Subcutaneous adipose tissue (tissue), 4 donors: Measurements from ENCODE around the gene DPEP3. TPM values are rescaled to one million over a fixed set of nuclear protein-coding genes. Genes with fewer than 3 reads are reported as not detected.

Experiments
- total RNA-seq, 4 donors: library from RNA; depleted of rRNA; stranded (reverse); fragments of >200 nt; gene quantifications; one replicate each; pipeline ENCODE4 v1.1.0, GENCODE V29; 2016
- TF ChIP-seq, protein P1 (sequence below): fragments of 450-650 bp; IDR thresholded peaks from one replicate; pipeline ENCODE4 v1.5.1; 2016; ENCODE audit warnings: low read depth, mild to moderate bottlenecking, control low read depth, antibody characterized with exemption, moderate library complexity

Gene DPEP3
- total RNA-seq, 4 donors from 2014 or later: 0.22 TPM; not detected in 3

DNA sequence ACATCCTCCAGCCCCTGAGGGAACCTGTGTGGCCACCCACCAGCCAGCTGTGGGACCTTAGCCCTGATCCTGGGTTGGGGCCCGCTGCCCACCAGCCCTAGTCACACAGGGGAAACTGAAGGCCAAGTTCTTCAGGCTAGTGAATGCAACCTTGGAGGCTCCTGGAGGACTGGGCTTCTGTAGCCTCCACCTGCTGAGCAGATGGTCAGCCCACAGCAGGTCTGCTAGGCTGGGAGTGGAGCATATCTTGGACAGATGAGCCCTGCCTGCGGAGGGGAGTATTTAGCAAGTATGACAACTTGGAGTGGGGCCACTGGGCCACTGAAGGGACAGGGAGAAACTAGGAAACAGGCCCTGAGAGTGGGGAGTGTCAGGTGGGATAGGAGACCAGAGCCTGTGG is 4.1 kb downstream of the DPEP3 start:
- TF ChIP-seq, protein P1, sequence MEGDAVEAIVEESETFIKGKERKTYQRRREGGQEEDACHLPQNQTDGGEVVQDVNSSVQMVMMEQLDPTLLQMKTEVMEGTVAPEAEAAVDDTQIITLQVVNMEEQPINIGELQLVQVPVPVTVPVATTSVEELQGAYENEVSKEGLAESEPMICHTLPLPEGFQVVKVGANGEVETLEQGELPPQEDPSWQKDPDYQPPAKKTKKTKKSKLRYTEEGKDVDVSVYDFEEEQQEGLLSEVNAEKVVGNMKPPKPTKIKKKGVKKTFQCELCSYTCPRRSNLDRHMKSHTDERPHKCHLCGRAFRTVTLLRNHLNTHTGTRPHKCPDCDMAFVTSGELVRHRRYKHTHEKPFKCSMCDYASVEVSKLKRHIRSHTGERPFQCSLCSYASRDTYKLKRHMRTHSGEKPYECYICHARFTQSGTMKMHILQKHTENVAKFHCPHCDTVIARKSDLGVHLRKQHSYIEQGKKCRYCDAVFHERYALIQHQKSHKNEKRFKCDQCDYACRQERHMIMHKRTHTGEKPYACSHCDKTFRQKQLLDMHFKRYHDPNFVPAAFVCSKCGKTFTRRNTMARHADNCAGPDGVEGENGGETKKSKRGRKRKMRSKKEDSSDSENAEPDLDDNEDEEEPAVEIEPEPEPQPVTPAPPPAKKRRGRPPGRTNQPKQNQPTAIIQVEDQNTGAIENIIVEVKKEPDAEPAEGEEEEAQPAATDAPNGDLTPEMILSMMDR: no peak

DNA sequence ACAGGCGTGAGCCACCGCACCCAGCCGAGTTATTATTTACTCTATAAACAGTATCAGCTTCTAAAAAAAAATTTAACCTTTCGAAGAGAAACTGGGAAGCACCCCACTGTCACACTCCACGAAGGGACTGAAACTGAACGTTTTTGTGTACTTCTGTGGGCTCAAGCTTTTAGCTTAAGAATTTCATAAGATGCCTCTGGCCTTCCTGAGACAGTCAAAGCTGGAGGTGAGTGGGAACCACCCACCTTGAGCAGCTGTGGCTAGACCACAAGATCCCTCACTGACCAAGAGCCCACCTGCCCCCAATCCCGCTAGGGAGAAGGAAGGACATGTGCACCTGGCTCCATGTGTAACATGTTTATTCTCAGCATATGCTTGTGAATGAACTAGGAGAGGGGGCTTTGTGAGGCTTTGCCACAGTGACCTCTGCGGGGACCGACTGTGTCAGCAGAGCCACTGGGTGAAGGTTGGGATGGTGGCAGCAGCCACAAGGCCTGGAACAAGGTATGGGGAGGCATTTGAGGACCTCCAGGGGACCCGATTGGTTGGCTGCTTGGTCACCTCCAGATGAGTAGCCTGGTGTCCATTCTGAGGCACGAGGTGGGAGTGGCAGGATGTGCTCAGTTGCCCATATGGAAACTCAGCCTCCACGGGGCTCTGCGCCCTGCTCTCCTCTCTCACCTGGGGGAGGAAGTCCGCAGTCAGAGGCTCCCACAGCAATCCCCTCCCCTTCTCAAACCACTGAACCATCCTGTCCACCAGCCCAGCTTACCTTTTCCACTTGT is 4.8 kb downstream of the DPEP3 start:
- TF ChIP-seq, protein P1: no peak

DNA sequence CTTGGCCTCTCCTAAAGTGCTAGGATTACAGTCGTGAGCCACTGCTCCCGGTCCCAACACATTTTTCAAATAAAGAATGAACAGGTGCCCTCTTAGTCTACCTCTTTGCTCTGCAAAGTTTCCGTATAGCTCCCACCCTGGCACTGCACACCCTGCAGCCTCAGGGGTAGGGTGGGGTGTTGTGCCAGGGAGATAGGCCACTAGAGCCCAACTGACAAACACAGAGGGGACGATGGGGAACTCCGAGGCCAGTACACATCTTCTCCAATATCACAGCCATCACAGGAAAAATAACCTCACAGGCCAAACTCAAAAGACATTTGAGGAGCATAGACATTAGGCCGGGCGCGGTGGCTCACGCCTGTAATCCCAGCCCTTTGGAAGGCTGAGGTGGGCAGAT is 9.2 kb downstream of the DPEP3 start:
- TF ChIP-seq, protein P1: no peak

DNA sequence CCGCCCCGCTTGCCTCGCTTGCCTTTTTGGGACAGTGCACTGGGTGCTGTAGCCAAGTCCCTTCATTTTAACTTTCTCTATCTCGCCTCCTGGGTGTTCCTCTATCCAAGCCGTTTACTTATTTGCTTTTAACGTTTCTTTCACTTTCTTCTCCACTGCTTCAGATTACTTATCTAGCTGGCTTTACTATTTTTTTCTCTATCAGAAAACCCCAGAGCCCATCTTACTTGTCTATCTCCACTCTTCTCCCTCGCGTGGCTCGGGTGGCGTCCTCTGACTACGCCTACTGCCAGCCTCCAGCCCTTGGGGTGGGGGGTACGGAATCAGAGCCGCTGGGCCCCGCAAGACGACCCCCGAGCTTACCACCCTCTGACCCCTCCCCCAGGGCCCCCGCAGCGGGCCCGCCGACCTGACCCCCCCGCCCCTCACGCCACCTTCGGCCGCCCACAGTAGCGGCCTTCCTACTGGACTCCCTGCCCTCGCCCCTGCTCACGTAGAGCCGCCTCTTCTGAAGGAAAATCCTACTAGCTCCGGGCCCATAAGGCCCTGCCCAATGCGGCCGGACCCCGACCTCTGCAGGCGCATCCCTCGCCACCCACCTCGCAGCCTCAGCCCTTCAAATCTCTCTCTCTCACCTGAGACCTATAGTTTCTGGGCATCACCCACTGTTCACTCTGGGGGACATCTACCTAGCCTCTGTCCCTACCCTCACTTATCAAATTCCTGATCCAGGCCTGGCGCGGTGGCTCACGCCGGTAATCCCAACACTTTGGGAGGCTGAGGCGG is 10.9 kb downstream of the DPEP3 start:
- TF ChIP-seq, protein P1: no peak

DNA sequence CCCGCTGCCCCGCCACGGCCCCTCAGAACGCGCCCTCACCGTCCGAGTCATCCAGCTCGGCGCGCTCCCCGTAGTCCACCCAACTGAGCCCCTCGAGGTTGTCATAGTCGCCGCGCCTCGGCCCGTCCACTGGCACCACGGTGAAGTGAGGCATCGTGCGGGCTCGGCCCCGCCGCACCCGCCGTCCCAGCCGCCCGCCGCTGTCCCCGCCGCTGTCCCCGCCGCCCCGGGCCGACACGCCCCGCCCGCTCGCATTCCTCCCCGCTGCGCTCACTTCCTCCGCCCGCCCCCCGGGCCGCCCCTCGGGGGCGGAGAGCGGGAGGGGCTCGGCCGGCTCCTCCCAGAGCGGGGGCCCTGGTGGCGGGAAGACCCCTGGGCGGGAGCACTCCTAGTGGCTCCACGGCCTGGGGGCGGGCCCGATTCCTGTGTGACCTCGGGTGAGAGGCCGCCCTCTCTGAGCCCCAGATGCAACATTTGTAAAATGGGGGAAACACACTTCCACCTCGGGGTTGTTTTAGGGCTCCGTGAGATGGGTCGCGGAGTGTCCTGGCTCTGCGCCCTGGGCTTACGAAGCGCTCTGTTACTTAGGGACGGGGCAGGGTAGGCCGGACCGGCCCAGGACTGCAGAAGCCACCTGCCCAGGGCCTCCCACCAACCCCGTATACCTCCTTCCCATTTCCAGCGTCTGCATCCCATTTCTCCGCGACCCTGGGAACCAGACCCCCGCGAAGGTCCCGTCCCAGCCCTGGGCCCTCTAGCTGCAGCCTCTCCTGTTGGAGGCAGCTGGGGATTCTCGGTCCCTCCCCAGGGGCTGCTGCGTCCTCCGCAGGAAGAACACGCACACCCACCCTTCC is 11.7 kb downstream of the DPEP3 start, which contains the start of gene SLC12A4:
Gene SLC12A4 (minus strand): TSS at position 238 of the 854 bp plus-strand sequence. CDS start 84 bp downstream, at position 154.
- TF ChIP-seq, protein P1: no peak

DNA sequence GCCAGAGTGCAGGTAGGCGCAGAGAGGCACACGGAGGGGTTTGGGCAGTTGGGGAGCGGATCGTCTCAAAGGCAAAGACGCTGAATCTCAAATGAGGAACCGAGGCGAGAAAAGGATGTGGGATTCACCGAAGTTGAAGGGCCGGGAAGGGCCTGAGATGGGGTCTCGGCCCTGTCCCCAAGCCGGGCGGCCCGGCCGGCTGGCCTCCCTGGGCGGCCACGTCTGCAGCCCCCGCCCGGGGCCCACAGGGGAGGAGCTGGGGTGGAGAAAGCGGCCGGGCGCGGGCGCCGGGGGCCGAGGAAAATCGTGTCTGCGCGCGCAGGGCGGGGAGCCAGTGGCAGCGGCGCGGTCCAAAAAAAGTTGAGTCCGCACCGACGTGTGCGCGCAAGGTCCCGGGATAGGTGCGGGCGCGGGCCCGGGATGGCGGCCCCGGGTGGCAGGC is 12.3 kb downstream of the DPEP3 start:
- TF ChIP-seq, protein P1: no peak
